ENCODE results near the gene PDE4B. TPM values are rescaled to one million over a fixed set of nuclear protein-coding genes. Genes with fewer than 3 reads are reported as not detected.

PDE4B gene
- total and polyA plus RNA-seq, 9 donors: 1.7 to 8.2 (median 5.1) TPM

- H3K36me3 ChIP-seq: no peaks in the 10 kb centered on the region
- H3K9me3 ChIP-seq: no peaks in the 10 kb centered on the region
- 69 to 82% (median 81%) methylated on average over 2 of the region's 2 CpGs for WGBS, 3 donors
- TF ChIP-seq POLR2A (IDR thresholded peaks at IDR 0.05): no peak
- no peak for TF ChIP-seq EP300 (IDR thresholded peaks at IDR 0.05)
- TF ChIP-seq, protein P1, sequence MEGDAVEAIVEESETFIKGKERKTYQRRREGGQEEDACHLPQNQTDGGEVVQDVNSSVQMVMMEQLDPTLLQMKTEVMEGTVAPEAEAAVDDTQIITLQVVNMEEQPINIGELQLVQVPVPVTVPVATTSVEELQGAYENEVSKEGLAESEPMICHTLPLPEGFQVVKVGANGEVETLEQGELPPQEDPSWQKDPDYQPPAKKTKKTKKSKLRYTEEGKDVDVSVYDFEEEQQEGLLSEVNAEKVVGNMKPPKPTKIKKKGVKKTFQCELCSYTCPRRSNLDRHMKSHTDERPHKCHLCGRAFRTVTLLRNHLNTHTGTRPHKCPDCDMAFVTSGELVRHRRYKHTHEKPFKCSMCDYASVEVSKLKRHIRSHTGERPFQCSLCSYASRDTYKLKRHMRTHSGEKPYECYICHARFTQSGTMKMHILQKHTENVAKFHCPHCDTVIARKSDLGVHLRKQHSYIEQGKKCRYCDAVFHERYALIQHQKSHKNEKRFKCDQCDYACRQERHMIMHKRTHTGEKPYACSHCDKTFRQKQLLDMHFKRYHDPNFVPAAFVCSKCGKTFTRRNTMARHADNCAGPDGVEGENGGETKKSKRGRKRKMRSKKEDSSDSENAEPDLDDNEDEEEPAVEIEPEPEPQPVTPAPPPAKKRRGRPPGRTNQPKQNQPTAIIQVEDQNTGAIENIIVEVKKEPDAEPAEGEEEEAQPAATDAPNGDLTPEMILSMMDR (IDR thresholded peaks at IDR 0.05): no peak
- intact Hi-C loops (cut with DNase I): no loop called here
- no peak for DNase-seq
- H3K27me3 ChIP-seq: no peaks in the 10 kb centered on the region
- H3K4me1 ChIP-seq (ENCODE audit: insufficient read depth): no peaks in the 10 kb centered on the region
- H3K4me3 ChIP-seq: no peak overlapping the region
- no peak overlapping the region for H3K27ac ChIP-seq
Observed at GRCh38 chr1:65911679-65912078, 119.0 kb downstream of the PDE4B start.

- Histone ChIP-seq H3K36me3 (no peaks in the 10 kb centered on the region), H3K4me1 (ENCODE audit: insufficient read depth) (no peaks in the 10 kb centered on the region), H3K9me3 (no peaks in the 10 kb centered on the region), H3K4me3 (no peak overlapping the region), H3K27me3 (no peaks in the 10 kb centered on the region), H3K27ac (no peak overlapping the region)
- intact Hi-C loops (cut with DNase I): no loop called here
- TF ChIP-seq EP300 (IDR thresholded peaks at IDR 0.05): no peak
- TF ChIP-seq, protein P1 (IDR thresholded peaks at IDR 0.05): no peak
- TF ChIP-seq POLR2A (IDR thresholded peaks at IDR 0.05): no peak
- no peak for DNase-seq
- WGBS, 3 donors: 51 to 67% (median 54%) methylated on average over 4 of the region's 4 CpGs
Observed at GRCh38 chr1:65918564-65918963, 125.9 kb downstream of the PDE4B start.

GRCh38 chr1:65921446-65921845 is 128.8 kb downstream of the PDE4B start:
- TF ChIP-seq POLR2A (IDR thresholded peaks at IDR 0.05) (no peak), EP300 (IDR thresholded peaks at IDR 0.05) (no peak)
- TF ChIP-seq, protein P1 (IDR thresholded peaks at IDR 0.05): no peak
- WGBS, 3 donors: 28 to 59% (median 40%) methylated on average over 4 of the region's 4 CpGs
- intact Hi-C loops (cut with DNase I): no loop called here
- Histone ChIP-seq H3K4me3 (no peak overlapping the region), H3K27me3 (no peaks in the 10 kb centered on the region), H3K27ac (no peak overlapping the region), H3K9me3 (no peaks in the 10 kb centered on the region), H3K4me1 (ENCODE audit: insufficient read depth) (no peaks in the 10 kb centered on the region), H3K36me3 (no peaks in the 10 kb centered on the region)
- no peak for DNase-seq

DNA sequence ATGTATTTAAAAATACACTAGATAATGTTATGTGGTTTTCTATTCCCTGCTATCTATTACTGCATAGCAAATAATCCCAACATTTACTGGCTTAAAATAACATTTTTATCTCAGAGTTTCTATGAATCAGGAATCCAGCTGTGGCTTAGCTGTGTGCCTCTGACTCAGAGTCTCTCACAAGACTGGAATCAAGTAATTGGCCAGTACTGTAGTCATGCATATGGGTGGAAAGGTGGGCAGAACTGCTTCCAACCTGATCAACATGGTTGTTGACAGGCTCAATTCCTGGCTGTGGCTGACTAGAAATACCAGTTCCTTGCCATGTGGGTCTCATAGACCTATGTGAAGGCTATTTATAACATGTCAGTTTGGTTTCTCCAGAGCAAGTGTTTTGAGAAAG is 131.8 kb downstream of the PDE4B start:
- Histone ChIP-seq H3K9me3 (no peaks in the 10 kb centered on the region), H3K27me3 (no peaks in the 10 kb centered on the region), H3K4me3 (no peak overlapping the region), H3K27ac (no peak overlapping the region), H3K4me1 (ENCODE audit: insufficient read depth) (no peaks in the 10 kb centered on the region), H3K36me3 (no peaks in the 10 kb centered on the region)
- TF ChIP-seq, protein P1 (IDR thresholded peaks at IDR 0.05): no peak
- TF ChIP-seq EP300 (IDR thresholded peaks at IDR 0.05) (no peak), POLR2A (IDR thresholded peaks at IDR 0.05) (no peak)
- DNase-seq: no peak
- intact Hi-C loops (cut with DNase I): no loop called here

DNA sequence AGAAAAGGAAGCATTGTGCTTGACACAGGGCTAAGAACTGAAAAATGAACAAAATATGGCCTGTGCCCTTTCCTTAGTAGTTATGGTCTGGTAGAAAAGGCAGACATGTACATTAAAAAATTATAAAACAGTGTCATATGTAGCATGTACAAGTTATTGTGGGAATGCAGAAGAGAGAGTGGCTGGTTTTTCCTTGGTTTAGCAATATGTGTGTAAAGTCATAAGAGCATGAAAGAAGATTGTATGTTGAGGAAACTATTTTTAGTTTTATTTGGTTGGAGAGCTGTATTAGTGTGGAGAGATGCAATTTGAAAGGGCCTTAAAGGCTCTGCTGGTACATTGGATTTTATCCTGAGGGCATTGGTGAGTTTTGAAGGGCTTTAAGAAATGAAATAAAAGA is 145.8 kb downstream of the PDE4B start:
- Histone ChIP-seq H3K36me3 (no peaks in the 10 kb centered on the region), H3K27ac (no peak overlapping the region), H3K4me1 (ENCODE audit: insufficient read depth) (no peaks in the 10 kb centered on the region), H3K9me3 (no peaks in the 10 kb centered on the region), H3K27me3 (no peaks in the 10 kb centered on the region), H3K4me3 (no peak overlapping the region)
- no peak for DNase-seq
- no peak for TF ChIP-seq POLR2A (IDR thresholded peaks at IDR 0.05)
- no peak for TF ChIP-seq EP300 (IDR thresholded peaks at IDR 0.05)
- TF ChIP-seq, protein P1 (IDR thresholded peaks at IDR 0.05): no peak
- intact Hi-C loops (cut with DNase I): no loop called here
